Body of pancreas (tissue), 4 donors: ENCODE results near the gene ZC2HC1B. TPM values are rescaled to one million over a fixed set of nuclear protein-coding genes. Genes with fewer than 3 reads are reported as not detected.

Experiments used
- ATAC-seq: fragments of 150-250 bp; one replicate; pipeline ENCODE4 v1.9.1; 2016
- DNase-seq, 4 donors: peaks; one replicate each; pipeline ENCODE4 v3.0.0-alpha.2; 2019
- H3K27ac ChIP-seq, 4 donors: fragments of 200-600 bp; sonication (generic); 1 replicate in 3 of 4; 2 replicates in 1 of 4; pipeline versions ENCODE4 v1.5.1 to v1.6.1; 2016 to 2019; ENCODE audit warnings: mild to moderate bottlenecking in 1 of 4, mixed read lengths in 1 of 4, moderate library complexity in 1 of 4
- H3K27me3 ChIP-seq, 2 donors: fragments of 200-600 bp; sonication (generic); one replicate each; pipeline ENCODE4 v1.6.0; 2016; ENCODE audit warnings: mild to moderate bottlenecking in 1 of 2
- H3K36me3 ChIP-seq, 2 donors: fragments of 200-600 bp; sonication (generic); replicated peaks in 1 of 2; 2 replicates each; pipeline ENCODE4 v1.5.1; 2016; ENCODE audit warnings: low read depth in 2 of 2; ENCODE audit not compliant: insufficient read depth in 1 of 2
- H3K4me1 ChIP-seq: fragments of 200-600 bp; sonication (generic); one replicate; pipeline ENCODE4 v1.6.0; 2016
- H3K4me3 ChIP-seq, 2 donors: fragments of 200-600 bp; sonication (generic); 1 replicate in 1 of 2; 2 replicates in 1 of 2; pipeline ENCODE4 v1.5.1; 2016 to 2019
- H3K9me3 ChIP-seq, 3 donors: fragments of 200-600 bp; sonication (generic); 1 replicate in 2 of 3; 2 replicates in 1 of 3; pipeline ENCODE4 v1.5.1; 2016
- CTCF ChIP-seq, 7 experiments: fragments of 450-650 bp in 4 of 7; fragments of 200-600 bp in 3 of 7; sonication (generic) in 3 of 7; IDR thresholded peaks; one replicate each; pipeline ENCODE4 v1.5.1; 2016 to 2019; ENCODE audit warnings: antibody characterized with exemption in 7 of 7
- POLR2A ChIP-seq, 3 donors: fragments of 450-650 bp; IDR thresholded peaks; one replicate each; pipeline ENCODE4 v1.6.1; 2016; ENCODE audit warnings: antibody characterized with exemption in 3 of 3, mild to moderate bottlenecking in 2 of 3
- WGBS, 2 donors: methylation state at CpG; one replicate each; pipeline ENCODE4 v1.1.5; 2017; 5-methylcytosine and 5-hydroxymethylcytosine counted together
- intact Hi-C: fragments of 100-400 bp; cut with DNase I; formaldehyde crosslinking; loops from one replicate; pipeline ENCODE4 v1.15.1; 2023
- total RNA-seq, 2 donors: library from RNA; depleted of rRNA; stranded (reverse); fragments of >200 nt; gene quantifications; one replicate each; pipeline ENCODE4 v1.1.0, GENCODE V29; 2016

ZC2HC1B gene
- total RNA-seq, 2 donors from 2014 or later = not detected

- DNase-seq (no peak), ATAC-seq (no peak)
- H3K4me3 ChIP-seq = no peak overlapping the region
- no peaks in the 10 kb centered on the region for H3K4me1 ChIP-seq
- H3K27ac ChIP-seq = no peak overlapping the region
- TF ChIP-seq CTCF (IDR thresholded peaks at IDR 0.05) (no peak), POLR2A (IDR thresholded peaks at IDR 0.05) (no peak)
- no peaks in the 10 kb centered on the region for H3K9me3 ChIP-seq
- H3K36me3 ChIP-seq = no peaks in the 10 kb centered on the region
- WGBS, 2 donors = 89 to 91% methylated on average over 8 of the region's 8 CpGs
- intact Hi-C loops = no loop called here
- no peaks in the 10 kb centered on the region for H3K27me3 ChIP-seq
Observed at GRCh38 chr6:143955971-143956370, 91.7 kb downstream of the ZC2HC1B start.

DNA sequence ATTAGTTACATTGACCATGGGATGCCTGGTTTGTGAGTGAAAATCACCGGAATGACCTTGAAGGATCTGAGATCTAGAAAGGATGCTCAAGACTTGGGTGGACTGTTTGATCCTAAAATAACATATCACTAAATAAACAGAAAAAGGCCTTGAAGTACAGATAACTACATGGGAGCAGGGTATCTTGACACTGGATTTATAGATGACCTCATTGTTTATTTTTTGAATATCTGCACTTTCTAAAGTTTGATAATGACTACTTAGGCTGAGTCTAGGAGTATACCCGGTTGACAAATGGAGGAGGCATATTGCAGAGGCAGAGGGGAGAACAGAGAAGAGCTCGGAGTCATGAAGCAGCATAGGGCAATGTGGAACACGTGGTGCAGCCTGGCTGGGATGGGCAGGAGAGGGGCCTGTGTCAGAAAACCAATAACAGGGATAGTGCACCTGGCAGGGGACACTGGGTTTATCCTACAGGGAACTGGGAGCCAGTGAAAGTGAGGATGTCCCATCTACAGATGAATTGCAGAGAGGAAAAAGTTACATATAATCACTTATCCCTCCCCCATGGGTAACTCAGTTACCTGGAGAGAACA, 93.5 kb downstream of the ZC2HC1B start:
- TF ChIP-seq POLR2A (IDR thresholded peaks at IDR 0.05) (no peak), CTCF (IDR thresholded peaks at IDR 0.05) (no peak)
- DNase-seq (no peak), ATAC-seq (no peak)
- Histone ChIP-seq H3K4me3 (no peak overlapping the region), H3K36me3 (no peaks in the 10 kb centered on the region), H3K4me1 (no peaks in the 10 kb centered on the region), H3K27me3 (no peaks in the 10 kb centered on the region), H3K27ac (no peak overlapping the region), H3K9me3 (no peaks in the 10 kb centered on the region)
- intact Hi-C loops = no loop called here
- WGBS, 2 donors = 63 to 69% methylated on average over 4 of the region's 4 CpGs

DNA sequence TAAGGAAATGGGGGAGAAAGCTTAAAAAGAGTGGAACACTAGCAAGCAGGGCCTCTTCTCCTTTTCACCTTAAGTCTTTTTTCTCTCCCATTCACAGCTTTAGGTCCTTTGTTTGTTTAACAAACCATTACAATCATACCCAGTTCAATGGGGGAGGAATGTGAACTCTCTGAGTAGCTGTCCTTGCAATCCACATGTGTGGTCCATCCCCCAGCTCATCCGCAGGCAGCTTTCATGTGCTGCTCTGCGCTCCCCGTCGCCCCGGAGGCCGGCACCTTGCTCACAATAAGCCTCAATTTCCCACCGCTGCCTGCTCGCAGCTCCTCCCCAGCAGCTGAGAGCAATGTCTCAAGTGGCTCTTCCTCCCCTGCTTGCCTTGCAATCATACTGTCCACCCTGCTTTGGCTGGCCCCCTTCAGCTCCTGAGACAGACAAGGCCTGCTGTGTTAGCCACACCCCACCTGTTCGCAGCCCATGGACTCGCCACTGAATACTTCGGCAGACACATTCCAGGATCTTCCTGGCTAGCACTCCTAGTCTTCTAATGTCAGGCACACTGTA, 94.6 kb downstream of the ZC2HC1B start:
- no peak for TF ChIP-seq POLR2A (IDR thresholded peaks at IDR 0.05)
- no peak for TF ChIP-seq CTCF (IDR thresholded peaks at IDR 0.05)
- Histone ChIP-seq H3K9me3 (no peaks in the 10 kb centered on the region), H3K4me3 (no peak overlapping the region), H3K27ac (no peak overlapping the region), H3K4me1 (no peaks in the 10 kb centered on the region), H3K36me3 (no peaks in the 10 kb centered on the region), H3K27me3 (no peaks in the 10 kb centered on the region)
- no peak for DNase-seq
- 85 to 96% methylated on average over 11 of the region's 11 CpGs for WGBS, 2 donors
- intact Hi-C loops = no loop called here
- ATAC-seq = no peak

GRCh38 chr6:143959927-143960326, 95.7 kb downstream of the ZC2HC1B start:
- Histone ChIP-seq H3K27ac (no peak overlapping the region), H3K4me3 (no peak overlapping the region), H3K27me3 (no peaks in the 10 kb centered on the region), H3K4me1 (no peaks in the 10 kb centered on the region), H3K9me3 (no peaks in the 10 kb centered on the region), H3K36me3 (no peaks in the 10 kb centered on the region)
- intact Hi-C loops = no loop called here
- WGBS, 2 donors = 63 to 81% methylated on average over 4 of the region's 4 CpGs
- ATAC-seq (no peak), DNase-seq (no peak)
- TF ChIP-seq POLR2A (IDR thresholded peaks at IDR 0.05) = no peak
- TF ChIP-seq CTCF (IDR thresholded peaks at IDR 0.05) = no peak

GRCh38 chr6:143961066-143961465, 96.8 kb downstream of the ZC2HC1B start:
- Histone ChIP-seq H3K27ac (no peak overlapping the region), H3K4me1 (no peaks in the 10 kb centered on the region), H3K4me3 (no peak overlapping the region), H3K36me3 (no peaks in the 10 kb centered on the region), H3K9me3 (no peaks in the 10 kb centered on the region), H3K27me3 (no peaks in the 10 kb centered on the region)
- 76 to 82% methylated on average over 3 of the region's 3 CpGs for WGBS, 2 donors
- ATAC-seq (no peak), DNase-seq (no peak)
- TF ChIP-seq CTCF (IDR thresholded peaks at IDR 0.05) = no peak
- TF ChIP-seq POLR2A (IDR thresholded peaks at IDR 0.05) = no peak
- intact Hi-C loops = no loop called here
